Measurements from ENCODE around the gene PRKN.

The PRKN gene

GRCh38 chr6:161394437-161394836, 1333.1 kb downstream of the PRKN start:
- DNase-seq: no peak

- DNase-seq: peak; percentile 43
These were observed 1333.7 kb downstream of the PRKN start for GRCh38 chr6:161393839-161394364.

GRCh38 chr6:161393292-161393691, 1334.3 kb downstream of the PRKN start:
- DNase-seq: peak; percentile 15

- DNase-seq: peak; percentile 9
These were observed 1337.8 kb downstream of the PRKN start for GRCh38 chr6:161389756-161390155.

- DNase-seq: peak; percentile 12
These were observed 1343.6 kb downstream of the PRKN start for GRCh38 chr6:161383951-161384350.

GRCh38 chr6:161379834-161380582, 1347.6 kb downstream of the PRKN start:
- DNase-seq: peak; percentile 11

- DNase-seq: peak; percentile 28
These were observed 1349.5 kb downstream of the PRKN start for GRCh38 chr6:161378115-161378514.

- peak; percentile 30 for DNase-seq
These were observed 1350.5 kb downstream of the PRKN start for GRCh38 chr6:161377116-161377515.

GRCh38 chr6:161376367-161376766, 1351.2 kb downstream of the PRKN start:
- peak; percentile 34 for DNase-seq

GRCh38 chr6:161374971-161375873, 1352.3 kb downstream of the PRKN start:
- peak; percentile 62 for DNase-seq

- peak; percentile 83 for DNase-seq
These were observed 1353.6 kb downstream of the PRKN start for GRCh38 chr6:161373905-161374451.

GRCh38 chr6:161372422-161372793, 1355.2 kb downstream of the PRKN start:
- DNase-seq: no peak

- DNase-seq: peak; percentile 69
These were observed 1356.7 kb downstream of the PRKN start for GRCh38 chr6:161370880-161371279.

- no peak for DNase-seq
These were observed 1358.2 kb downstream of the PRKN start for GRCh38 chr6:161369339-161369738.

- no peak for DNase-seq
These were observed 1359.1 kb downstream of the PRKN start for GRCh38 chr6:161368514-161368913.

- no peak for DNase-seq
These were observed 1360.1 kb downstream of the PRKN start for GRCh38 chr6:161367472-161367871.

- no peak for DNase-seq
These were observed 1361.2 kb downstream of the PRKN start for GRCh38 chr6:161366301-161366923.

- no peak for DNase-seq
These were observed 1361.9 kb downstream of the PRKN start for GRCh38 chr6:161365633-161366032.

- DNase-seq: no peak
These were observed 1364.3 kb downstream of the PRKN start for GRCh38 chr6:161363286-161363685.

- no peak for DNase-seq
These were observed 1365.3 kb downstream of the PRKN start for GRCh38 chr6:161362266-161362665.

GRCh38 chr6:161361529-161361928, 1366.0 kb downstream of the PRKN start:
- DNase-seq: peak; percentile 26

GRCh38 chr6:161360520-161360919, 1367.0 kb downstream of the PRKN start:
- DNase-seq: no peak

GRCh38 chr6:161359618-161359945, 1368.0 kb downstream of the PRKN start:
- no peak for DNase-seq

Data from right forelimb (tissue), 1 donor.